SK-N-SH (cell line): Measurements from ENCODE around the gene SUPT4H1.

Experiments used
- NRF1 ChIP-seq: IDR thresholded peaks from 2 replicates; pipeline ENCODE4 v1.6.1; 2012; ENCODE audit warnings: low read depth, mild to moderate bottlenecking, low read length
- POLR2AphosphoS5 ChIP-seq: IDR thresholded peaks from 2 replicates; pipeline ENCODE4 v1.6.1; 2012; ENCODE audit warnings: low read depth, low read length
- TF ChIP-seq, protein P1 (sequence below): fragments of 200-600 bp; sonication (generic); IDR thresholded peaks from 2 replicates; pipeline ENCODE4 v1.6.1; 2017; ENCODE audit warnings: antibody characterized with exemption, mild to moderate bottlenecking, moderate library complexity
- TF ChIP-seq, protein P2 (sequence below): IDR thresholded peaks from 2 replicates; pipeline ENCODE4 v1.4.0; 2012; ENCODE audit warnings: low read depth

DNA sequence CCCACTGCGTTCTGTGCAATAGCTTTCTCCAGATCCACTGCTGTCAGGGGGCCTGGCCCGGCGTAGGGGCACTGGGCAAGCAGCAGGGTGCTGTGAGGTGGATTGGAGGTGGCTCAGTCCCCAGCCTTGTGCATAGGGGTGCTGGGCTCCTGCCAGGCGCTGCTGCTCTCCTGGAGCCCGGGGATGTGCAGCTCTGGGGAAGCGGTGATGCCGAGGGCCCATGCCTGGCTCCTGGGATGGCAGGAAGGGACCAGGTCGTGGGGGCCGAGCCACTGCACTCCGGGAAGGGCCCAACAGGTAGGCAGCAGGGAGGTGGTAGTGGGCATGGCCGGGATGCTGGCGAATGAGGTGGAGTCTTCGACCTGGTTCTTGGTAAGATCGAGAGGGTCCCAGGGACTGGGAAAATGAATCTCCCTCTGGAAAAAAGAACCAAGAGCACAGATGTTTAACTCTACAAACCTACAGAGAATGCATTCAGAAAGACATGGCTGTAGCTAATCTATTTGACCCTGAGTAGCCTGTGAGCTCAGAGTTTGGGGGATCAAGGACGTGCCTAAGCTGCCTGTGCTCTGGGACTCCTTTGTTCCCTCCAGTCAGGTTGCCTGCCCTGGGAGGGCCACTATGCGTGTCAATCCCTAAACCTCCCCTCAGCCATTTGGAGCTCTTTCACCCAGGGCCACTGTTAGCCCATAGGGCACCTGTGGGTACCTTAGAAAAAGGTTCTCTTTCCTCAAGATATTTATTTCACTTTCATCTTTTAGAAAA is 6.6 kb upstream of the SUPT4H1 start:
- TF ChIP-seq, protein P1, sequence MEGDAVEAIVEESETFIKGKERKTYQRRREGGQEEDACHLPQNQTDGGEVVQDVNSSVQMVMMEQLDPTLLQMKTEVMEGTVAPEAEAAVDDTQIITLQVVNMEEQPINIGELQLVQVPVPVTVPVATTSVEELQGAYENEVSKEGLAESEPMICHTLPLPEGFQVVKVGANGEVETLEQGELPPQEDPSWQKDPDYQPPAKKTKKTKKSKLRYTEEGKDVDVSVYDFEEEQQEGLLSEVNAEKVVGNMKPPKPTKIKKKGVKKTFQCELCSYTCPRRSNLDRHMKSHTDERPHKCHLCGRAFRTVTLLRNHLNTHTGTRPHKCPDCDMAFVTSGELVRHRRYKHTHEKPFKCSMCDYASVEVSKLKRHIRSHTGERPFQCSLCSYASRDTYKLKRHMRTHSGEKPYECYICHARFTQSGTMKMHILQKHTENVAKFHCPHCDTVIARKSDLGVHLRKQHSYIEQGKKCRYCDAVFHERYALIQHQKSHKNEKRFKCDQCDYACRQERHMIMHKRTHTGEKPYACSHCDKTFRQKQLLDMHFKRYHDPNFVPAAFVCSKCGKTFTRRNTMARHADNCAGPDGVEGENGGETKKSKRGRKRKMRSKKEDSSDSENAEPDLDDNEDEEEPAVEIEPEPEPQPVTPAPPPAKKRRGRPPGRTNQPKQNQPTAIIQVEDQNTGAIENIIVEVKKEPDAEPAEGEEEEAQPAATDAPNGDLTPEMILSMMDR, result no peak
- TF ChIP-seq, protein P2, sequence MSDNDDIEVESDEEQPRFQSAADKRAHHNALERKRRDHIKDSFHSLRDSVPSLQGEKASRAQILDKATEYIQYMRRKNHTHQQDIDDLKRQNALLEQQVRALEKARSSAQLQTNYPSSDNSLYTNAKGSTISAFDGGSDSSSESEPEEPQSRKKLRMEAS, result no peak
- TF ChIP-seq NRF1, result no peak
- no peak for TF ChIP-seq POLR2AphosphoS5
